GM20431 (cell line): Measurements from ENCODE around the gene SPACA9.

Experiments
- in situ Hi-C: fragments of 300-500 bp; cut with MseI, MboI; formaldehyde crosslinking; loops from one replicate; pipeline ENCODE4 v1.15.0; 2020; ENCODE audit warnings: low sequenced_read_pairs; ENCODE audit not compliant: unreplicated experiment

Gene SPACA9

GRCh38 chr9:132878695-132879456 is at the start of gene SPACA9:
SPACA9 (plus strand) TSS chr9:132878898; CDS start chr9:132883948, 5,050 bp downstream.
- in situ Hi-C loops: no loop called here

- in situ Hi-C loops: no loop called here
Observed at GRCh38 chr9:132832171-132832881, 46.4 kb upstream of the SPACA9 start.

GRCh38 chr9:132833550-132834121 is 45.1 kb upstream of the SPACA9 start:
- in situ Hi-C loops: no loop called here

- in situ Hi-C loops: no loop called here
Observed at GRCh38 chr9:132834343-132834742, 44.4 kb upstream of the SPACA9 start.

GRCh38 chr9:132837501-132838286 is 41.0 kb upstream of the SPACA9 start:
- in situ Hi-C loops: no loop called here

- in situ Hi-C loops: no loop called here
Observed at GRCh38 chr9:132838291-132838690, 40.4 kb upstream of the SPACA9 start.

GRCh38 chr9:132840980-132841379 is 37.7 kb upstream of the SPACA9 start:
- in situ Hi-C loops: no loop called here

- in situ Hi-C loops: no loop called here
Observed at GRCh38 chr9:132842124-132843044, 36.3 kb upstream of the SPACA9 start.

- in situ Hi-C loops: no loop called here
Observed at GRCh38 chr9:132846109-132846917, 32.4 kb upstream of the SPACA9 start.

GRCh38 chr9:132846918-132847515 is 31.7 kb upstream of the SPACA9 start:
- in situ Hi-C loops: no loop called here

- in situ Hi-C loops: no loop called here
Observed at GRCh38 chr9:132849185-132849706, 29.5 kb upstream of the SPACA9 start.

- in situ Hi-C loops: no loop called here
Observed at GRCh38 chr9:132853482-132853881, 25.2 kb upstream of the SPACA9 start.

- in situ Hi-C loops: no loop called here
Observed at GRCh38 chr9:132854832-132855231, 23.9 kb upstream of the SPACA9 start.

- in situ Hi-C loops: no loop called here
Observed at GRCh38 chr9:132855904-132856303, 22.8 kb upstream of the SPACA9 start.

- in situ Hi-C loops: no loop called here
Observed at GRCh38 chr9:132857031-132857430, 21.7 kb upstream of the SPACA9 start.

GRCh38 chr9:132857616-132858342 is 20.9 kb upstream of the SPACA9 start:
- in situ Hi-C loops: no loop called here

- in situ Hi-C loops: no loop called here
Observed at GRCh38 chr9:132858751-132859150, 19.9 kb upstream of the SPACA9 start.
